Measurements from ENCODE around the gene CTIF. TPM values are rescaled to one million over a fixed set of nuclear protein-coding genes. Genes with fewer than 3 reads are reported as not detected.

CTIF gene
- total and polyA plus RNA-seq, 12 donors, result 44.5 to 74.1 (median 58.9) TPM

DNA sequence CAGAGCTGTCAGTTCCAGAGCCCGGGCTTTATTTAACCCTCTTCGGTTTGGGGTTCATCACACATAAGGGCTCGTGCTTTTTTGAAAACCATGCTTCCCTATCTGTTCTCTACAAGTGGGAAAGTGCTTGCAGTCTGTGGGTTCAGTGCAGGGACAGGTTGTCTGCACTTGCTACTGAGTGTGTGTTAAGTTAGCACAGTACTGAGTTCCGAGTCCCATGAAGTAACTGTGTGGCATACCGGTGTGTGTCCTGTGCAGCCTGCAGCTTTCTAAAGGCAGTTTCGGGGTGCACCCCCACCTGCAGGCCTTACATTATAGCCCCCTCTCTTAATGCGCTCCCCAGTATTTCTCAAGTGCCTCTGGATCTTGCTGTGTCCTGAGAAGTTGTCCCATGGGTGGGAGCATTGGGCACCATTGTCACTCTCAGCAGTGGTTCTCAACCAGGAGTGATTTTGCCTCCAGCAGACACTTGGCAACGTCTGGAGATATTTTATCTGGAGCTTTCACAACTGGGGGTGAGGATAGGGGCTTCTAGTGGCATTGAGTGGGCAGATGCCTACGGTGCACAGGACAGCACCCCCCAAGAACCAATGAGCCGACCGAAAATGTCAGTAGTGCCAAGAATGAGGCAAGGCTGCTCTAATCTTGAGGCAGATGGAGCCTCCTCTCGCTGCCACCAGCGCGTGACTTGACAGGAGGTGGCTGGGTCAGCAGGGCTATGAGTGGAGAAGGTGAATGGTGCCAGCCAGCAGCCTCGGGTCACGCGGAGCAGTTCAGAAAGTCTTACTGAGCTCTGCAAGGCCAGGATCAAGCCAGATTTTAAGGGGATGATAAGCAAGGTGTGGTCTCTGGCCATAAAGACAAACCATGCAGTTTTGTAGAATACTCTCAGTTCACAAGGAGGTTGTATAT, 259.8 kb downstream of the CTIF start:
- peak overlapping the region; percentile 44 to 86 (median 73) for H3K27ac ChIP-seq
- H3K4me3 ChIP-seq, result no peak overlapping the region
- DNase-seq (peak in 1 of 2 donors; percentile 50), ATAC-seq (peak; percentile 5 to 68 (median 50))
- peaks cover 17 to 57% (median 40%) of the 10 kb centered on the region in 9 donors for H3K4me1 ChIP-seq
- peaks cover 0 to 14% (median 0%) of the 10 kb centered on the region in 9 donors for H3K36me3 ChIP-seq
- no peaks in the 10 kb centered on the region for H3K9me3 ChIP-seq
- TF ChIP-seq, protein P1, sequence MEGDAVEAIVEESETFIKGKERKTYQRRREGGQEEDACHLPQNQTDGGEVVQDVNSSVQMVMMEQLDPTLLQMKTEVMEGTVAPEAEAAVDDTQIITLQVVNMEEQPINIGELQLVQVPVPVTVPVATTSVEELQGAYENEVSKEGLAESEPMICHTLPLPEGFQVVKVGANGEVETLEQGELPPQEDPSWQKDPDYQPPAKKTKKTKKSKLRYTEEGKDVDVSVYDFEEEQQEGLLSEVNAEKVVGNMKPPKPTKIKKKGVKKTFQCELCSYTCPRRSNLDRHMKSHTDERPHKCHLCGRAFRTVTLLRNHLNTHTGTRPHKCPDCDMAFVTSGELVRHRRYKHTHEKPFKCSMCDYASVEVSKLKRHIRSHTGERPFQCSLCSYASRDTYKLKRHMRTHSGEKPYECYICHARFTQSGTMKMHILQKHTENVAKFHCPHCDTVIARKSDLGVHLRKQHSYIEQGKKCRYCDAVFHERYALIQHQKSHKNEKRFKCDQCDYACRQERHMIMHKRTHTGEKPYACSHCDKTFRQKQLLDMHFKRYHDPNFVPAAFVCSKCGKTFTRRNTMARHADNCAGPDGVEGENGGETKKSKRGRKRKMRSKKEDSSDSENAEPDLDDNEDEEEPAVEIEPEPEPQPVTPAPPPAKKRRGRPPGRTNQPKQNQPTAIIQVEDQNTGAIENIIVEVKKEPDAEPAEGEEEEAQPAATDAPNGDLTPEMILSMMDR (IDR thresholded peaks at IDR 0.05), result no peak
- 62 to 72% methylated on average over 17 of the region's 17 CpGs for WGBS, 2 donors
- no peaks in the 10 kb centered on the region for H3K27me3 ChIP-seq
- intact Hi-C loops (cut with DNase I), result loop anchor here in 2 of 10 donors (1.0 to 10.0 kb wide), 2 partner anchors 17 to 46 kb away; no protein-coding TSS in a partner anchor

DNA sequence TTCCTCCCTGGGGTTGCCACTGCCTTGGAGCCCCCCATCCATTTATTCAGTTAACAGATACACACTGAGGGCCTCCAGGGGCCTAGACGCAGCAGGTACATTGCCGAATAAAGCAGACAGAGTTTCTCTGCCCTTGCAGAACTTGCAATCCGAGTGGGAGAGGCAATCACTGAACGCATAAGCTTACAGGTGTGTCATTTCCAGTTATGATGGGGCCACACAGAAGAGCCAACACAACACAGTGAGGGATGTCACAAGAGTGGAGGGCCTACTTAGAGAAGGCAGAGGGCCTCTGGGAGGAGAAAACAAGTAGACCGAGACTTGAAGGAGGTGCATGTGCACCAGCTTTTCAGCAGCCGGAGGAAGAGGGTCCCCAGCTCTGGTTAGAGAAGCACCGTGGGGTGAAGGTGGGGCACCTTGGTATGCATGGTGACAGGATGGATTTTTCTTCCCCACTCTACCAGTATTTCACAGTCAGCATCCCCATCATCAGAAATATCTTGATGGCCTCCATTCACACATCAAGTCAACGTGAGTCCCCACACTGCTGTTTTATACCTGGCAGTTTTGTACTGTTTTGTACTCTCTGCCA, 261.0 kb downstream of the CTIF start:
- H3K4me3 ChIP-seq, result no peak overlapping the region
- WGBS, 2 donors, result 94 to 96% methylated on average over 8 of the region's 8 CpGs
- TF ChIP-seq, protein P1 (IDR thresholded peaks at IDR 0.05), result no peak
- H3K27me3 ChIP-seq, result no peaks in the 10 kb centered on the region
- no peaks in the 10 kb centered on the region for H3K9me3 ChIP-seq
- H3K4me1 ChIP-seq, result peaks cover 17 to 63% (median 49%) of the 10 kb centered on the region in 9 donors
- peak overlapping the region in 5 of 10 donors; percentile 71 to 86 (median 86) for H3K27ac ChIP-seq
- peaks cover 0 to 14% (median 0%) of the 10 kb centered on the region in 9 donors for H3K36me3 ChIP-seq
- intact Hi-C loops (cut with DNase I), result loop anchor here in 2 of 10 donors (10.0 kb wide), 2 partner anchors 45 to 65 kb away; no protein-coding TSS in a partner anchor
- ATAC-seq (no peak), DNase-seq (no peak)

DNA sequence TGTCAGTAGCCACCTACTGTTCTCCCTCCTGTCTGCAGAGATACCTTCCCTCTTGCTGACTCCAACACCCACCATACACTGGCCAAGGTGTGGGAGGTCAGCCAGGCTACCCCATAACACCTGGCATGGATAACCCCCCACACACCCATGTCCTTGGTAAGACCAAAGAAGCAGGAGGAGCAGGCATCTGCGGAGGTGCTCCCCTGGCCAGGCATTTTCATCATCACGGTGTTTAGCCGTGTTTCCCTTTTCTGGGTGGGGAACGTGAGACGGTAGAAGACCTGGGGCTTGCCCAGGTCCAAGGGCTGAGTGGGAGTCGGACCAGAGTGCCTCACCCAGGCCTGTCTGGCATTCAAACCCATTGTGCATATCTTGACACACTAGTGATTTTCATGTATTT, 261.6 kb downstream of the CTIF start:
- H3K4me3 ChIP-seq, result no peak overlapping the region
- WGBS, 2 donors, result 93 to 95% methylated on average over 6 of the region's 6 CpGs
- peaks cover 17 to 70% (median 50%) of the 10 kb centered on the region in 9 donors for H3K4me1 ChIP-seq
- intact Hi-C loops (cut with DNase I), result loop anchor here in 1 of 10 donors (10.0 kb wide), 1 partner anchor 64 kb away; no protein-coding TSS in a partner anchor
- H3K27me3 ChIP-seq, result no peaks in the 10 kb centered on the region
- H3K9me3 ChIP-seq, result no peaks in the 10 kb centered on the region
- ATAC-seq (no peak), DNase-seq (no peak)
- peak overlapping the region in 4 of 10 donors; percentile 9 to 84 (median 52) for H3K27ac ChIP-seq
- TF ChIP-seq, protein P1 (IDR thresholded peaks at IDR 0.05), result no peak
- H3K36me3 ChIP-seq, result peaks cover 0 to 11% (median 0%) of the 10 kb centered on the region in 9 donors

Data from heart right ventricle (tissue), 16 donors.